Stimulated activated CD8-positive, alpha-beta memory T cell treated with anti-CD3 and anti-CD28 coated beads, Interleukin-7, amount 100 ng/mL, for 4 hours (primary cell): Measurements from ENCODE around the gene NUP153.
"Not testable (repeated sequence)": the region's sequence is repeated elsewhere in the genome, so short reads cannot be mapped to it uniquely, and the experiment has no call there.

Source experiments
- DNase-seq, 2 donors: peaks; one replicate each; pipeline ENCODE4 v3.0.0-alpha.2; 2020; ENCODE audit warnings: low read depth in 2 of 2

NUP153 gene

DNA sequence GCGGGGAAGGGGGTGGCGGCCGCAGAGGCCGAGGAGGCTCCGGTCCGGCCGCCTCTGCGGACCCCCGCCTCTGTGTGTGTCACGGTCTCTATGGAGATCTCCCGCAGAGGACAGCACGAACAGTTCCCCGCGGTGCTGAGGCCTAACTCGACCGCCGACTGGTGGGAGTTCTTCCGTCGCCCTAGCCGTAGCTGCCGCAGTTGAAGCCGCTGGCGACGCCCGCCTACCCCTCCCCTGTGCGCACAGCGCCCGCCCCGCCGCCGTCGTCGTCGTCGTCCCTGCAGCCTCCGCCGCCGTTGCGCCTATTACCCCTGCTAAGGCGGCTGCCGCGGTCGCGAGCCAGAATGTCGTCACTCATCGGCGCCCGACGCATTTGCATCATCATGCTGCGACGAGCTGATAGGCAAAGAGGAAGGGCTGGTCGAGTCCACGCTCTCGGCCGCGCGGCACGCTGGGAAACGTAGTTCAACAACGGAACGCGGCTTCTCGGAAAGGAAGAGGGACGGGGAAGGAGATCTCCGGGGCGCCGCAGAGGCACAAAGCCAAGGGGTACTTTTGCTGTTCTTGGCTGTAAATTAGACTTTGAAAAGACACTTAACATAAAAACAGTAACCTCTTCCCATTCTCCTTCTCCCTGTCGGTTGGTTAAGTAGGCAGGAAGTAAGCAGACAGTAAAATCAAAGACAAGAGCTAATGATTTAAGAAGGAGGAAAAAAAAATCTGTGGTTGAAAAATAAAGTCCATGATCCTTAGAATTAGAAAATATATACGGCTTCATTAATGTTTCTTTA lies at the start of gene NUP153:
Gene NUP153 (minus strand): TSS at position 346 of the 791 bp plus-strand sequence. CDS start 538 bp downstream, outside the sequence.
- peak; percentile 98 to 99 for DNase-seq

DNA sequence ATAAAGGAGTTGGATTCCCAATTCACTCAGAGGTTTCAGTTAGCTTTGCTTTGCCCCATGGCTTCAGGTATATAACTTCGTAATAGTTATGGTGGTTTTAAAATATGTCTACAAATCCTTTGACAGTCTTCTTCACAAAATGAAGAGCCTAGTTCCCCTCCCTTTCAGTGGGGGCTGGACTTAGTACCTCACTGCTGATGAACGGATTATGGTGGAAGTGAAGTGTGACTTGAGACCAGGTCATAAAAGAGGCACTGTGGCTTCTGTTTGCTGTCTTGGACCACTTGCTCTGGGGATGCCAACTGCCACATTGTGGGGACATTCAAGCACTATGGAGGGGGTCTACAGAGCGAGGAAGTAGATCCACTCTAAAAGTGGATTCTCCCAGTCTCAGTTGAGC lies 47.5 kb upstream of the NUP153 start:
- no peak for DNase-seq

DNA sequence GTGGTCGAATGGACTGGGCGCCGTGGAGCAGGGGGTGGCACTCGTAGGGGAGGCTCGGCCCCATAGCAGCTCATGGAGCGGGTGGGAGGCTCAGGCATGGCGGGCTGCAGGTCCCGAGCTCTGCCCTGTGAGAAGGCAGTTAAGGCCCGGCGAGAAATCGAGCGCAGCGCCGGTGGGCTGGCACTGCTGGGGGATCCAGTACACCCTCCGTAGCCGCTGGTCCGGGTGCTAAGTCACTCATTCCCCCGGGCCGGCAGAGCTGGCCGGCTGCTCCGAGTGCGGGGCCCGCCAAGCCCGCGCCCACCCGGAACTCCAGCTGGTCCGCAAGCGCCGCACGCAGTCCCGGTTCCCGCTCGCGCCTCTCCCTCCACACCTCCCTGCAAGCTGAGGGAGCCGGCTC lies 38.6 kb upstream of the NUP153 start:
- DNase-seq, result not testable (repeated sequence)

DNA sequence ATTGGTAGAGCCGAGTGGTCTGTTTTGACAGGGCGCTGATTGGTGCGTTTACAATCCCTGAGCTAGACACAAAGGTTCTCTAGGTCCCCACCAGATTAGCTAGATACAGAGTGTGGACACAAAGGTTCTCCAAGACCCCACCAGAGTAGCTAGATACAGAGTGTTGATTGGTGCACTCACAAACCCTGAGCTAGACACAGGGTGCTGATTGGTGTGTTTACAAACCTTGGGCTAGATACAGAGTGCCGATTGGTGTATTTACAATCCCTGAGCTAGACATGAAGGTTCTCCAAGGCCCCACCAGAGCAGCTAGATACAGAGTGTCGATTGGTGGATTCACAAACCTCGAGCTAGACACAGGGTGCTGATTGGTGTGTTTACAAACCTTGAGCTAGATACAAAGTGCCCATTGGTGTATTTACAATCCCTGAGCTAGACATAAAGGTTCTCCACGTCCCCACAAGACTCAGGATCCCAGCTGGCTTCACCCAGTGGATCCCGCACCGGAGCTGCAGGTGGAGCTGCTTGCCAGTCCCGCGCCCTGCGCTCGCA lies 38.1 kb upstream of the NUP153 start:
- DNase-seq, result not testable (repeated sequence)

DNA sequence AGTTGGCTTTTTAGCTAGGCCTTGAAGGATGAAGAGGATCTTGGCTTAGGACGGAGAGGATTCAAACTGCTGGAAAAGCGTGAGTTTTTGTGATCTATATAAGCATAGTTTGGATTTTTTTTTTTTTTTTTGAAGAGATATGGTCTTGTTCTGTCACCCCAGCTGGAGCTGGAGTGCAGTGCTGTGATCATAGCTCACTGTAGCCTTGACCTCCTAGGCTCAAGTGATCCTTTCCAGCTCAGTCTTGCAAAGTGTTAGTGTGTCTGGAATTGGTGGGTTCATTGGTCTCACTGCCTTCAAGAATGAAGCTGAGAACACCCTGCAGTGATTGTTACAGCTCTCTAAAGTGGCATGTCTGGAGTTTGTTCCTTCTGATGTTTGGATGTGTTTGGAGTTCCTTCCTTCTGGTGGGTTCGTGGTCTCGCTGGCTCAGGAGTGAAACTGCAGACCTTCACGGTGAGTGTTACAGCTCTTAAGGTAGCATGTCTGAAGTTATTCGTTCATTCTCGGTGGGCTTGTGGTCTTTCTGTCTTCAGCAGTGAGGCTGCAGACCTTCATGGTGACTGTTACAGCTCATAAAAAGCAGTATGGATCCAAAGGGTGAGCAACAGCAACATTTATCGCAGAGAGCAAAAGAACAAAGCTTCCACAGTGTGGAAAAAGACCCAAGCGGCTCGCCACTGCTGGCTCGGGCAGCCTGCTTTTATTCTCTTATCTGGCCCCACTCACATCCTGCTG lies 37.5 kb upstream of the NUP153 start:
- no peak for DNase-seq

DNA sequence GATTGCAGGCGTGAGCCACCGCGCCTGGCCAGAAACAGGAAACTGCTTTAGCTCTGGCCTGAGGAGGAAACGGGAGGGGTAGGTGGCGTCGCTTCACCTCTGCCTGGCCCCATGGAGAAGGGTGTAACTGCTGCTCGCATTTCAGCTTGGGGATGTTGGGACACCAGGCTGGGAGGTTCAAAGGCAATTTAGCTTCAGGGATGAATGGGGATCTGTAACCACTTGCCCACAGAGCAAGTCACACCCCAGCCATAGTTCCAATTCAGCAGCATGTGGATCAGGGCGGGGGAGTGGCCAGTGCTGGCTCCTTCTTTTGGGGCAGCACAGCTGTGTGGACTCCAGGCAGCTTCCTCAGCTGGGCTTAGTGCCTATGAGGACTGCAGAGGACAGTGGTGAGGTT lies 34.8 kb upstream of the NUP153 start:
- DNase-seq, result no peak

DNA sequence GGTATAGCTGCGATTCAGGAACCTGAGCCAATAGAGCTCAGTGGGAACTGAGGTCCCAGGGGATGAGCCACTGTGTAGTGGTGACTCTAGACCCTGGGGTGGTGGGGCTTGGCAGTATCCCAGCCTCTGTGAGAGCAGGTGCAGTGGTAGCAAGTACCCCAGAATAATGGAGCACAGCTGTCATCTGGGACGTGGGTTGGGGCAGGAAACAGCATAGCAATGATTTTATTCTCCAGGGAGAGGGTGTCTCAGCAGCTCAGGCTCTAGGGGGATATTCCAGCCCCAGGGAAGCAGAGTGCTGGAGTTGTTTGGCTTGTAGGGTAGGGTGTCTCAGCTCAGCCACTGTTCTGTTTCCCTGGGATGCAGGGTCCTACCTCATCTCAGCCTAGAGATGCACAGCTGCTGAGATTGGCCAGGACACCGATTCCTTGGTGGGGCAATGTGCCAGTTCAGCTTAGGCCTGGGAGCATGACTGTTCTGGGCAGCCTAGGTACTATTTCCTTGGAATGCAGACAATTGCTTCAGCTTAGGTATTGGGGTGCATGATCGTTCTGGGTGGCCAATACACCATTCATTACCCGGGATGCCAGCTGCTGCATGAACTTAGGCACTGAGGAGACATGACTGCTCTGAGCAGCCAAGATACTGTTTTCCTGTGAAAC lies 34.0 kb upstream of the NUP153 start:
- DNase-seq, result no peak

DNA sequence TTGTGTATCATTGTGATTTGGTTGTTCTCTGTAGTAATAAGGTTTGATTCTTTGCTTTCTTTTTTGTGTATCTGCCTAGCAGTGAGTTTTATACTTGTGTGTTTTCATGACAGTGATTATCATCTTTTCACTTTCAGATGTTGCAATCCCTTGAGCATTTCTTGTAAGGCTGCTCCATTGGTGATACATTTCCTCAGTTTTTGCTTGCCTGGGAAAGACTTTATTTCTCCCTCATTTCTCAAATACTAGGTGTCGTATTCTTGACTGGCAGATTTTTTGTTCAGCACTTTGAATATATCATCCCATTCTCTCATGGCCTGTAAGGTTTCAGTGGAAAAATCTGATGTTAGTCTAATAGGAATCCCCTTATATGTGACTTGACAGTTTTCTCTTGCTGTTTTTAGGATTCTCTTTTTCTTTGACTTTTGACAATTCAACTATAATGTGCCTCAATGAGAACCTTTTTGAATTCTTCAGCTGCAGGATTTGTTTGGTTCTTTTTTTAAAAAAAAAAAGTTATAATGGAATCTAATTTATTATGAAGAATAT lies 31.1 kb upstream of the NUP153 start:
- DNase-seq, result no peak

DNA sequence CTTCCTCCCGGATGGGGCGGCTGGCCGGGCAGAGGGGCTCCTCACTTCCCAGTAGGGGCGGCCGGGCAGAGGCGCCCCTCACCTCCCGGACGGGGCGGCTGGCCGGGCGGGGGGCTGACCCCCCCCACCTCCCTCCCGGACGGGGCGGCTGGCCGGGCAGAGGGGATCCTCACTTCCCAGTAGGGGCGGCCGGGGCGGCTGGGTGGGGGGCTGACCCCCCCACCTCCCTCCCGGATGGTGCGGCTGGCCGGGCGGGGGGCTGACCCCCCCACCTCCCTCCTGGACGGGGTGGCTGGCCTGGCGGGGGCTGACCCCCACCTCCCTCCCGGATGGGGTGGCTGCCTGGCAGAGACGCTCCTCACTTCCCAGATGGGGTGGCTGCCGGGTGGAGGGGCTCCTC lies 28.6 kb upstream of the NUP153 start:
- not testable (repeated sequence) for DNase-seq

DNA sequence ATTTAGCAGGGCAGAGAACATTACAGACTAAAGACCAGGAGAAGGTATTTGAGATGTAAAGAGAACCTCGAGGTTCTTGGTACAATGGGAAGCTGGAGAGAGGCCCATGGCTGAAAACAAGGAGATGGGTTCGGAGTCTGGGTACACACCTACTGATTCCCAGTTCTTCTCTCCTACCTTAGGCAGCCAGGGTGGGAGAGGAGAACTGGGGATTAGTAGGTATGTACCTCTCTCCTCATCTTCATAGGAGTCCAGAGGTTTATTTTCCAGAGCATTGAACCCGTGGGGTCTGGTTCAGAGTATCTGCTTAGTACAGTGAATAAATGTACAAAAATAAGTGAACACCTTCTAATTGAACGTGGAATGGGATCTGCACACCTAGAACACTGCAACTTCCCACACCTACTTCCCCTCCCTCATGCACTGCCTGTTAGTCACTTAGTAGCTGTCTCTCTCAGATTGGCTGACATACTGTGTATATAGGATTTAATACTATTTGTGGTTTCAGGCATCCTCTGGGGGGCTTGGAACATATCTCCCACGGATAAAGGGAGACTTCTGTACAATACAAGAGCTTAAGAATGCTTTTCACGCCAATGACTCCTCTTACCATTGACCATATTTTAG lies 23.5 kb upstream of the NUP153 start:
- DNase-seq, result no peak

DNA sequence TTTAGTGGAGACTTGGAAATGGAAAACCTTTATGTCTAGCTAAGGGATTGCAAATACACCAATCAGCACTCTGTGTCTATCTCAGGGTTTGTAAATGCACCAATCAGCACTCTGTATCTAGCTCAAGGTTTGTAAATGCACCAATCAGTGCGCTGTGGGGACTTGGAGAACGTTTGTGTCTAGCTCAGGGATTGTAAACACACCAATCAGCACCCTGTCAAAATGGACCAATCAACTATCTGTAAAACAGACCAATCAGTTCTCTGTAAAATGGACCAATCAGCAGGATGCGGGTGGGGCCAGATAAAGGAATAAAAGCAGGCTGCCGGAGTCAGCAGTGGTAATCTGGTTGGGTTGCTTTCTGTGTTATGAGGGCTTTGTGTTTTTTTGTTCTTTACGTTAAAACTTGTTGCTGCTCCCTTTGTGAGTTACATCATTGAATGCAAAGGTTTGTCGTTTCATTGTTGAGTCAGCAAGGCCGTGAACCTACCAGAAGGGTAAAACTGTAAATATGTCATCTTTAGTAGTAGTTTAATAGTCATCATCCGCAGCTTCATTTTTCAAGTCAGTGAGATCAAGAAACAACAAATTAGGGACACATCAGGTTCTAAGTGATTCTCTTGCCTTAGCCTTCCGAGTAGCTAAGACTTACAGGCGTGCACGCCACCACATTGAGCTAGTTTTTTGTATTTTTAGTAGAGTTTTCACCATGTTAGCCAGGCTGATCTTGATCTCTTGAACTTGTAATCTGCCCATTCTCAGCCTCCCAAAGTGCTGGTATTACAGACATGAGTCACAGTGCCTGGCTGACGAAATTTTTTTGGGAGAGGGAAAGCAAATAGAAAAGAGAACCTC lies 22.7 kb upstream of the NUP153 start:
- no peak for DNase-seq

DNA sequence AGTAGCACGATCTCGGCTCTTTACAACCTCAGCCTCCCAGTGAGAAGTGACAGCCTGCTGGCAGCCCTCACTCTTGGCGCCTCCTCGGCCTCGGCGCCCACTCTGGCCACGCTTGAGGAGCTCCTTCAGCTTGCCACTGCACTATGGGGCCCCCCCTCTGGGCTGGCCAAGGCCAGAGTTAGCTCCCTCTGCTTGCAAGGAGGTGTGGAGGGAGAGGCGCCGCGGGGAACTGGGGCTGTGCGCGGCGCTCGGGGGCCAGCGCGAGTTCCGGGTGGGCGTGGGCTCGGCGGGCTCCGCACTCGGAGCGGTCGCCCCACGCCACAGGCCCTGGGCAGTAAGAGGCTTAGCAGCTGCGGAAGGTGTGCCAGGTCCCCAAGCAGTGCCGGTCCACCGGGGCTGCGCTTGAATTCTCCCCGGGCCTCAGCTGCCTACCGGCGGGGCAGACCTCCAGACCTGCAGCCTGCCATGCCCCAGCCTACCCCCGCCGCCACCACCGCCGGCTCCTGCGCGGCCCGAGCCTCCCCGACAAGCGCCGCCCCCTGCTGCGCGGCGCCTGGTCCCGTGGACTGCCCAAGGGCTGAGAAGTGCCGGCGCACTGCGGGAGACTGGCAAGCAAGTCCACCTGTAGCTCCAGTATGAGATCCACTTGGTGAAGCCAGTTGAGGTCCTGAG lies 22.0 kb upstream of the NUP153 start:
- DNase-seq, result no peak

DNA sequence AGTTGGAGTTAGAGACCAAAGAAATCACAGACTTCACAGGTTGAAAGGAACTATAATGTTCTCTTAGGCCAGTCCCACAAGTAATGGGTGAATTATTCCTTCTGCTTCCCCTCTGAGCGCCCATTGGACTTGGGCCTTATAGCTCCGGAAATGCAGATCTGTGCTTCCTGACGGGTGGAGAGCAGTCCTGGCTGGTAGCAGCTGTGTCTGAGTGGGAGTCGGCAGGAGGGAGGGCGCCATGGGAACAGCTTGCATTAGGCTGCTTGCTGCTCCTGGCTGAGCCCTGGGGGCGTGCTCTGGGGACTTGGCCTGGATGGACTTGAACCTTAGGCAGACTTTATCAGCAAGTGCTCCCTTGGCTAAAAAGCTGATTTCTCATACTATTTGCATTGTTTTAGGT lies 18.4 kb upstream of the NUP153 start:
- DNase-seq, result no peak

DNA sequence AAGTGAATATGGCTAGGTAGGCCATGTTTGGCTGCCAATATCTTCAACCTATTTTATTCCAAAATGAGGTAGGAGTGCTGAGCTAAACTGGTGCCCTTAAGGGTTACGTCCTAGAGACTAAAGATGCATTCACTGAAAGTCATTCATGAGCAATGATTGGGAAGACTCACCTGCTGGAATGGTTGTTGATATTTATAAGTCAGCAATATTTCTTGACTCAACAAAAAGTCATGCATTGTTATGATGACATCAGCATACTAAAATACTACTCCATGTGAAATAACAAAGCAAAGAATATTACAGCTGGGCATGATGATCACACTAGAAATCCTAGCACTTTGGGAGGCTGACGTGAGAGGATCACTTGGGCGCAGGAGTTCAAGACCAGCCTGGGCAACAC lies 17.6 kb upstream of the NUP153 start:
- no peak for DNase-seq

DNA sequence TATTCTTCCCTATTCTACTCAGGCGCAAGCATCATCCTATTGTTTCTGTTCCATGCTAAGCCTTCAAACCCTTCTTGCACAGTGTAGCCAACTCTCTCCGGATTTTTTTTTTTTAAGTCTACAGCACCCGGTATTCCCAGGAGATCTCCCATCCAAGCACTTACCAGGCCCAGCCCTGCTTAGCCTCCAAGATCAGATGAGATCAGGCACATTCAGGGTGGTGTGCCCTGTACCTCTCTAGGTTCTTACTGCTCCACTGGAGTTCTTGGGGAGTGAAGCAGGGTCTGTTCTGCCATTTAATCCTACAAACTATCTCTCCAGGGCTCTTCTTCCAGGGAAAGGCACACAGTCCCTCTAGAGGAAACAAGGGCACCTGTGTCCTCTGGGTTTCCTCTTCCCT lies 14.9 kb upstream of the NUP153 start:
- no peak for DNase-seq

DNA sequence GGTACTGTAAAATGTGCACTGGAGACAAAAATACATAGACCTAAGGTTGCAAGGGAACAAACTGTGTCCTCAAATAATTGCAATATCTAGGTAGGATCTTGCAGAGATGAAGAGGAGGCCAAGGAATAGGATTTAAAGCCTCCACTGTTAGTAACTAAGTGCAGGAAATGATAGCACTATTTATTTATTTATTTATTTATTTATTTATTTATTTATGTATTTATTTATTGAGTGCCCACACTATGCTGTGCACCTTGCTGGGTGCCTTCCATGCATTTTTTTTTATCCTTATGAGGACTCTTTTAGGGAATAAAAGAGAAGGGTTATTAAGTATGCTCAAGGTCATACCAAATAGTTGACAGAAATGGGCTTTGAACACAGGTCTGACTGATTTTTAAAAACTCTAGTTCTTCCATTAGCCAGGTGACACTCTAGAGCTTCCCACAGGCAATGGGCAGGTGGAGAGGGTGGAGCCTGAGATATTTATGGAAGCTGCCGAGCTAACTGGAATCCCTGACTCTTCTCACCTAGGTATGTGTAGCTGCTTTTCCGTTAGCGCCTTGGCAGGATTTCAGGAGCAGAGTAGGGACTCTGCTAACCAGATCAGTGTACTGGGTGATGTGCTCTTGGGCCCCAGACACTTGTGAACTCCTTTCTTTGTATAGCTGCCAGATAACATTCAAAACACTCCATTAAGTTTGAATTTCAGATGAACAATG lies 12.8 kb upstream of the NUP153 start:
- DNase-seq, result no peak

DNA sequence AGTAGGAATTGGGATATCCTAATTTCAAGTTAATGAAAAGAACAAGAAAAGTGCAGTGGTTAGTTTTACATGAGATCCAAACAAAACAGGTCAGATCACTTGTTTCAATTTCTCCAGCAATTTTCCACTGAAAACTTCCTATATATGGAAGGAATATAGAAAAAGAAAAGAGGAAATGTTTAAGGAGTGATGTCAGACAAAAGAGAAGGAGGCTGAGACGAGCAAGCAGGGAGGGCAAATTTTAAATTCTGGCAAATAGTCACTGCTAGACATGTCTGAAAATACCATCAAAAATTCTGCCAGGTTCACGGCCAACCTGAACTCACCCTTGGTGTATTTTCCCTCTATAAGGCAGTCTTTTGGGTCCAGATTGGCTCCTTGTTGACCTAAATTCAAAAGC lies 9.5 kb upstream of the NUP153 start:
- no peak for DNase-seq

DNA sequence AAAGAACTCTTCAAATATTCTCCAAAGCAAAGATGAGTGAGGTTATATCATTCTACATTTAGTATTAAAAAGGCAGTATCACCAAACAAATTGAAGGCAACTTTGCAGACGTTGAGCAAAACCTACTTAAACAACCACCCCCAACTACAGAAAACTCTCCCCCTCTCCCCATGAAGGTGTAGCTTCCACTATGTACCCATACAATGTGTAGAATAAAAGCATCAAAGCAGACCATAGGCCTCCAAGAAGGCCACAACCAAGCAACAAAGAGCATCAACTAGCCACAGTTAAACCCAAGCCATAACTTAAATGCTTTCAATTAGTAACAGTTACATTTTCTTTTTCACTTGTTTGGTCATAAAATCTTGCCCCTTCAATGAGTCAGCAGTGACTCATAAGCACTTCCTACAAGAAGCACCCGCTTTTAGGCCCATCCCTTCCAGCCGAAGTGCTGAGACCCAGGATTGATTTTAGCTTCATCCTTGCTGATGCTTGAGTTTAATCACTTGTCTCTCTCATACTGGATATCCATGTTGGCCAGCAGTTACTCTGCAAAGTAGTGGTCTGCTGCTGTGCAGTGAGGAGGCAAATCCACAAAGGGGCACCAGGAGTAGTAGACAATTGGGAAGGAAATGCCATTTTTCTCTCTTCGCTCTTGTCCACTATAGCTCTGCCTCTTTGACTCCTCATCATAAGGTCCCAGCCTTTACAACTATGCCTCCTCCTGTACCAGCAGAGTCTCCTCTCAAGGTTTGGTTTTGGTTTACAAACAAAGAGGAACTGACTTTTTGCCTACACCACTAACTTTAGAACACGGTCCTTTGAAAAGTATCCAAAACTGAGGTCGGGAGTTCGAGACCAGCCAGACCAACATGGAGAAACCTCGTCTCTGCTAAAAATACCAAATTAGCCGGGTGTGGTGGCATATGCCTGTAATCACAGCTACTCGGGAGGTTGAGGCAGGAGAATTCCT lies 8.4 kb upstream of the NUP153 start:
- no peak for DNase-seq
